Activated CD8-positive, alpha-beta memory T cell treated with anti-CD3 and anti-CD28 coated beads, Interleukin-2, amount 10 ng/mL, durations not matched to agents 7 days and 5 days (primary cell): Measurements from ENCODE around the gene PLA2G4B. TPM values are rescaled to one million over a fixed set of nuclear protein-coding genes. Genes with fewer than 3 reads are reported as not detected.

ENCODE experiments used
- ATAC-seq: fragments of 150-1000 bp; cut with Tn5 transposase; one replicate; pipeline ENCODE4 v1.10.0; 2021; ENCODE audit warnings: moderate library complexity
- CTCF ChIA-PET: fragments of 350-600 bp; sonication (Branson Sonifier 250); formaldehyde crosslinking; loops from one replicate; lab custom pipeline; 2021; ENCODE audit warnings: antibody characterized with exemption; lab: Charles Lee
- DNase-seq: peaks from one replicate; pipeline ENCODE4 v3.0.0-alpha.2; 2020
- H3K27ac Mint-ChIP-seq: one replicate; pipeline ENCODE4 v1.8.0; 2021; ENCODE audit warnings: mild to moderate bottlenecking, mixed read lengths
- H3K27me3 Mint-ChIP-seq: one replicate; pipeline ENCODE4 v1.8.0; 2021; ENCODE audit warnings: mixed read lengths
- H3K36me3 Mint-ChIP-seq: one replicate; pipeline ENCODE4 v1.8.0; 2021; ENCODE audit warnings: mild to moderate bottlenecking, mixed read lengths
- H3K4me1 Mint-ChIP-seq: one replicate; pipeline ENCODE4 v1.8.0; 2021; ENCODE audit warnings: mixed read lengths
- H3K4me3 Mint-ChIP-seq: one replicate; pipeline ENCODE4 v1.8.0; 2021; ENCODE audit warnings: mild to moderate bottlenecking, moderate library complexity, mixed read lengths
- H3K9me3 Mint-ChIP-seq: one replicate; pipeline ENCODE4 v1.8.0; 2022; ENCODE audit warnings: low read depth, mixed read lengths
- total RNA-seq, 2 experiments: library from RNA; stranded (reverse); gene quantifications; one replicate each; pipeline ENCODE4 v1.2.3, GENCODE V29; 2021

Gene PLA2G4B
- total RNA-seq, 2 experiments from 2014 or later: 2.8 to 7.7 TPM

DNA sequence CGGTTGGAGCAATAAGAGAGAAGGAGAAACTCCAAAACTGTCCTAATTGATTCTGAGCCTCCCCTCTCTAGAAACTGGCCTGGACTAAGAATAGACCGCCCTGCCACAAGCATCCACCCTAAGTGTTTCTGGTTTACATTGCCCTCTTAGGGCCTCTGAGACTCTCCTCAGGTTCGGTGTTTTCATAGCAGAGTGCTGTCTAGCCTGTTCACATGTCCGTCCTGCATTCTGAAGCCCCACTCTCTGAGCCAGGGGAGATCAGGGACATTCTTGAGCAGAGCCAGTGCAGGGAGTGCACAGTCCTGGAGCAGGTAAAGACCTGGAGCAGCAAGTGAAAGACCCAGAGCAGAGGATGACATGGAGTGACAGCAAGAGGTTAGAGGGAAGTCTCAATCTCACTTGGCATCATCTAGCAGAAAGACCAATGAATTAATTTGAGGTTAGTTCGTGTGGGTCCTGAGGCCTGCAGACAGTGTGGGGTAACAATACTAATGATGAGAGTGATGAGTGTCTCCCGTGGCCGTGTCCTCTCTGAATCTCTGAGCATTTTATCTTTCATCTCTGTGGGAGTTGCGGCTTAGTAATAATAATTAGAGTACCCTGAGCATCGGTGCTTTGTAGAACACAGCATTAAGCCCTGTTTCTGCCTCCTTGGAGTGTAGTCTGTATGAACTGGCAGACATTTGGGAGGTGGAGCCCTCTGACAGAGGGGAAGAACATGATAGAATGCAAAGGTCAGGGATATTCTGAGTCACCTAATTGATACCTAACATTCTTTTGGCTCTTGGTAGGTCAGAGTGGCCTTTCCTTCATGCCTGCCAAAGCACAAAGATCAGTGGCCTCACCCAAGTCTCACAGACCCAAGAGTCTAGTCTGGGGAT, 39.8 kb upstream of the PLA2G4B start:
- H3K9me3 Mint-ChIP-seq: no peaks in the 10 kb centered on the region
- CTCF ChIA-PET: interaction anchor here (1.8 to 3.9 kb wide), 2 partner anchors 12 to 25 kb away, joined by 5 to 23 read pairs; partner anchors contain the start of gene MAPKBP1
- no peaks in the 10 kb centered on the region for H3K27me3 Mint-ChIP-seq
- peaks cover 8% of the 10 kb centered on the region for H3K4me1 Mint-ChIP-seq
- no peak overlapping the region for H3K4me3 Mint-ChIP-seq
- DNase-seq (no peak), ATAC-seq (no peak)
- H3K36me3 Mint-ChIP-seq: peaks cover 13% of the 10 kb centered on the region
- no peak overlapping the region for H3K27ac Mint-ChIP-seq

GRCh38 chr15:41799488-41799805, 39.2 kb upstream of the PLA2G4B start:
- no peak overlapping the region for H3K27ac Mint-ChIP-seq
- DNase-seq (no peak), ATAC-seq (no peak)
- H3K27me3 Mint-ChIP-seq: no peaks in the 10 kb centered on the region
- peaks cover 8% of the 10 kb centered on the region for H3K4me1 Mint-ChIP-seq
- H3K4me3 Mint-ChIP-seq: no peak overlapping the region
- peaks cover 13% of the 10 kb centered on the region for H3K36me3 Mint-ChIP-seq
- CTCF ChIA-PET: interaction anchor here (3.9 kb wide), 1 partner anchor 12 kb away, joined by 23 read pairs; no protein-coding TSS in a partner anchor
- H3K9me3 Mint-ChIP-seq: no peaks in the 10 kb centered on the region

GRCh38 chr15:41801185-41801584, 37.5 kb upstream of the PLA2G4B start:
- Mint-ChIP-seq H3K9me3 (no peaks in the 10 kb centered on the region), H3K27ac (no peak overlapping the region), H3K36me3 (peaks cover 13% of the 10 kb centered on the region), H3K27me3 (no peaks in the 10 kb centered on the region), H3K4me3 (no peak overlapping the region), H3K4me1 (peaks cover 4% of the 10 kb centered on the region)
- CTCF ChIA-PET: interaction anchor here (1.0 to 3.9 kb wide), 4 partner anchors 10 to 285 kb away, joined by 3 to 23 read pairs (median 4); partner anchors contain the start of gene MAPKBP1
- DNase-seq (no peak), ATAC-seq (no peak)

- CTCF ChIA-PET: interaction anchor here (1.0 to 3.9 kb wide), 6 partner anchors 9 to 284 kb away, joined by 3 to 23 read pairs (median 4); partner anchors contain the start of genes MAPKBP1 and RPAP1
- Mint-ChIP-seq H3K27me3 (no peaks in the 10 kb centered on the region), H3K4me3 (no peak overlapping the region), H3K27ac (no peak overlapping the region), H3K36me3 (peaks cover 13% of the 10 kb centered on the region), H3K4me1 (peaks cover 3% of the 10 kb centered on the region), H3K9me3 (no peaks in the 10 kb centered on the region)
- DNase-seq (no peak), ATAC-seq (no peak)
Measured at GRCh38 chr15:41801850-41802455, 36.7 kb upstream of the PLA2G4B start.

DNA sequence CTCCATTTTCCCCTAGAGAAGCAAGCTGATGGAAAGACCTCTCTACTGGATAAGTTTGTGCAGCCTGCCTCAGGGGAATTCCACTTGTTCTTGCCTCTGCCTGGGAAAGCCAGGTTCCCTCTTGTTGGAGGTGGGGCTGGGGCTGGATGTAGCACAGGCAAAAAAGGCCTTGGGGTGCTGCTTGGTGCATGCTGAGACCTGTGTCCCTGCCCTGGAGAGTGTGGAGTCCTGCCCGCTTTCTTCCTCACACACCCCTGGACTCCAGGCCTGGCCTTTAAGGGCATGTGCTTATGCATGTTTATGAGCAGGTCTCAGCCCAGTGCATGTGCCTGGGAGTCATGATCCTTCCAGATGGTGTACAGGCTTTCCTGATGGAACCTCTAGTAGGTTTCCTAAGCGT, 34.3 kb upstream of the PLA2G4B start:
- no peaks in the 10 kb centered on the region for H3K9me3 Mint-ChIP-seq
- DNase-seq: no peak
- H3K4me3 Mint-ChIP-seq: no peak overlapping the region
- no peak overlapping the region for H3K27ac Mint-ChIP-seq
- no peak for ATAC-seq
- no peaks in the 10 kb centered on the region for H3K27me3 Mint-ChIP-seq
- H3K4me1 Mint-ChIP-seq: peaks cover 6% of the 10 kb centered on the region
- H3K36me3 Mint-ChIP-seq: peaks cover 13% of the 10 kb centered on the region
- CTCF ChIA-PET: interaction anchor here (2.6 kb wide), 1 partner anchor 30 kb away, joined by 11 read pairs; the partner anchor contains the start of gene MAPKBP1

GRCh38 chr15:41804916-41805666, 33.6 kb upstream of the PLA2G4B start:
- Mint-ChIP-seq H3K9me3 (no peaks in the 10 kb centered on the region), H3K36me3 (peaks cover 9% of the 10 kb centered on the region), H3K27ac (no peak overlapping the region), H3K4me1 (peaks cover 9% of the 10 kb centered on the region), H3K4me3 (no peak overlapping the region), H3K27me3 (no peaks in the 10 kb centered on the region)
- no peak for ATAC-seq
- CTCF ChIA-PET: interaction anchor here (1.2 to 9.9 kb wide), 2 partner anchors 31 to 100 kb away, joined by 3 to 247 read pairs; partner anchors contain the start of gene MAPKBP1
- DNase-seq: no peak

DNA sequence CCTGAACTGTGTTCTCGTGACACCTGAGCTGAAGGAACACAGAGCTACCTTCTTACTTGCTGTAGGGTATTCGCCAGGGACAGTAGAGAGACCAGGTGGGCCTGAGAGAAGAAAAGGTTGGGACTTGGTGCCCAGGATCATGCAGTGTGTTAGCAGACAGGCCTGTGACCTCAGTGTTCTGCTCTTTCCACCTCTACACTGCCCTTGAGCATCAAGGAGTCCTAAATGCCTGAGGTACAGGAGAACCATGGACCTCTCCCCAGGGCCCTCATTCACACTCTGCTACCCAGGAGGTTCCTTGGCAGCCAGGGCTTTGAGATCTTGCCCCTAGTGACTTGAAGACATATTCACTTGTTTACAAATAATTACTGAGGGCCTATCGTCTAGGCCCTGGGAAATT, 32.9 kb upstream of the PLA2G4B start:
- ATAC-seq (no peak), DNase-seq (no peak)
- Mint-ChIP-seq H3K9me3 (no peaks in the 10 kb centered on the region), H3K4me3 (no peak overlapping the region), H3K27me3 (no peaks in the 10 kb centered on the region), H3K27ac (no peak overlapping the region), H3K4me1 (peaks cover 13% of the 10 kb centered on the region), H3K36me3 (peaks cover 9% of the 10 kb centered on the region)
- CTCF ChIA-PET: interaction anchor here (1.2 to 9.9 kb wide), 3 partner anchors 31 to 249 kb away, joined by 3 to 247 read pairs (median 3); partner anchors contain the start of gene MAPKBP1

DNA sequence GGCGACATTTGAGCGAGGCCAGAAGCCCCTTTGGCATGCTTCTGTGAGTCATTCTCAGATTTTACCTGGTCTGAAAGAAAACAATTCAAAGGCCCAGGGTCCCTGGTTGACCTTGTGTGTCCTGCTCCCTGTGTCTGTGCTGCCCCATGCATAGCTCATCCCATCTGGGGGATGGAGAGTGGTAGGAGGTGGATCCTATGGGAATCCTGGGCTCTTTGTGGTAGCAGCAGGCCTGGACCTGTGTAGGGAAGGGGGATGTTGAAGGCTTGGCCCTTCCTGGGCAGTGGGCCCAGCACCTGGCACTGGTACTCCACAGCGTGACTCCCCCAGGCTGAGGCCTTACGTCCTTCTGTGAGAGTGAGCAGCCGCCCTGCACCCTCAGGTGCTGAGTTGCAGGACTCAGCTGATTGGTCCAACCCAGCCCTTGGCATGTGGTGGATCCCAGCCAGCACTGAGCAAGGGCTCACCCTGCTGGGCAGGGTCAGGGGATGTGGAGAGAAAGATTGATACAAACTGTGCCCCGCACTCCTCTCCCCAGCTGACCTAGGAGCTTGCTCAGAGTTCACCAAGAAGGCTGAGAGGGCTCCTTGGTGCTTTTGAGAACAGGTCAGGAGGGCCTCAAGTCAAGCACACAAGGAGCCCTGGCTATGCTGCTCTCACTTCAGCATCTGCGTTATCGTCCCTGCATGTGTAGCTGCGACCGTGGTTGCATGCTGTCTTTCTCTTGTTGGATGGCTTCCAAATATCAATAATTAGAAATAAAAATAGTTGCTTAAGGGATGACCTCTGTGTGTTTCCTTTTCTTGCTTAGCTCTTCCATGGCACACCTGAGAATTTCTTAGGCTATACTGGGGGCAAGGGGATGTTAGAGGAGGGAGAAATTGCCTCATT, 32.1 kb upstream of the PLA2G4B start:
- H3K9me3 Mint-ChIP-seq: no peaks in the 10 kb centered on the region
- no peaks in the 10 kb centered on the region for H3K27me3 Mint-ChIP-seq
- CTCF ChIA-PET: interaction anchor here (0.8 to 9.9 kb wide), 3 partner anchors 32 to 249 kb away, joined by 3 to 247 read pairs (median 3); partner anchors contain the start of gene MAPKBP1
- ATAC-seq (no peak), DNase-seq (no peak)
- no peak overlapping the region for H3K27ac Mint-ChIP-seq
- H3K36me3 Mint-ChIP-seq: peaks cover 5% of the 10 kb centered on the region
- peaks cover 21% of the 10 kb centered on the region for H3K4me1 Mint-ChIP-seq
- H3K4me3 Mint-ChIP-seq: no peak overlapping the region

DNA sequence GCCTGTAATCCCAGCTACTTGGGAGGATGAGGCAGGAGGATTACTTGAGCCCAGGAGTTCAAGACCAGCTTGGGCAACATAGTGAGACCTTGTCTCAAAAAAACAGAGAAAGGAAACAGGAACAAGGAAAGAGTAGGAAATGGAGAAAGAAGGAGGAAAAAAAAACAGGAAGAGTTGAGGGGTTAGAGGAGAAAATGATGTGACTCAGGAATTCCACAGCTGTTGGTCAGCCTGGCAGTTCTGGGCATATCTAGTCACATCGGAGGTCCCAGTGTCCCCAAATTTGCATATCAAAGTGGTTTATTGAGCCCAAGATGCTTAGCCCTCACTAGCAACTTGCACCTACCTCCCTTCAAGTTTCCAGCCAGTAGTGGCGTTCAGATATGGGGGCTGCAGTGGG, 29.5 kb upstream of the PLA2G4B start:
- H3K36me3 Mint-ChIP-seq: peaks cover 2% of the 10 kb centered on the region
- no peak overlapping the region for H3K27ac Mint-ChIP-seq
- CTCF ChIA-PET: interaction anchor here (2.8 to 9.9 kb wide), 2 partner anchors 16 to 35 kb away, joined by 8 to 247 read pairs; partner anchors contain the start of gene MAPKBP1
- no peaks in the 10 kb centered on the region for H3K27me3 Mint-ChIP-seq
- no peaks in the 10 kb centered on the region for H3K9me3 Mint-ChIP-seq
- H3K4me1 Mint-ChIP-seq: peaks cover 28% of the 10 kb centered on the region
- H3K4me3 Mint-ChIP-seq: no peak overlapping the region
- no peak for DNase-seq
- no peak for ATAC-seq

DNA sequence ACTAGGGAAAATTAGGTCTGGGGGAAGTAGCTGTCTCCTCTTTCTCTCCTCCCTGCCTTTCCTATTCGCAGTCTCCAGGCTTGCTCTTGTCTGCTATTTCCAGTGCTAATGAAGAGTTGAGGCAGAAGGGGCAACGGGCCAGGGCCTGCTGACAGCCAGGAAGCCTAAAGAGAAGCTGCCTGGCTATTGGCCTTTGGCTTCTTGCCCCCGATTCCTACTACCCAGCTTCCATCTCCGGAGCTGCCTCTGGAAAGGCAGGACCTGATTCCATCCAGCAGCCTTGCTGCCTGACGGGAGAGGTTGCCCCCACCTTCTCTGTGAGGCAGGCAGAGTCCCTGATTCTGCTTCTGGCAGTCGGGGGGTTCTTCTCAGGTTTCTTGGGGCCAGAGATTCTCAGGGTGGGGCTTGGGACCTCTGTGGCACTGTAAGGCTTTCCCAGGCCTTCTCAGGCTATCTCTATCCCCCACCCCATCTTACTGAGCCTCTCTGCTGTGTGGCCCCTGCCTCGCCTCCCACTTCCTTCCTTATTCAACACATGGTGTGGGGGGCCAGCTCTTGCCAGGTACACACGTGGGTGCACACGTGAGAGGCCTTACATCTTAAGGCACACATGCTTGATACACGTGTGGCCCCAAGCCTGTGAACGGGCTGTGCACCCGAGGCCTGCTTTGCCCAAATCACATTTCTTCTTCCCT, 29.0 kb upstream of the PLA2G4B start:
- no peak overlapping the region for H3K27ac Mint-ChIP-seq
- CTCF ChIA-PET: interaction anchor here (0.8 to 9.9 kb wide), 13 partner anchors 9 to 252 kb away, joined by 3 to 247 read pairs (median 17); partner anchors contain the start of gene MAPKBP1

DNA sequence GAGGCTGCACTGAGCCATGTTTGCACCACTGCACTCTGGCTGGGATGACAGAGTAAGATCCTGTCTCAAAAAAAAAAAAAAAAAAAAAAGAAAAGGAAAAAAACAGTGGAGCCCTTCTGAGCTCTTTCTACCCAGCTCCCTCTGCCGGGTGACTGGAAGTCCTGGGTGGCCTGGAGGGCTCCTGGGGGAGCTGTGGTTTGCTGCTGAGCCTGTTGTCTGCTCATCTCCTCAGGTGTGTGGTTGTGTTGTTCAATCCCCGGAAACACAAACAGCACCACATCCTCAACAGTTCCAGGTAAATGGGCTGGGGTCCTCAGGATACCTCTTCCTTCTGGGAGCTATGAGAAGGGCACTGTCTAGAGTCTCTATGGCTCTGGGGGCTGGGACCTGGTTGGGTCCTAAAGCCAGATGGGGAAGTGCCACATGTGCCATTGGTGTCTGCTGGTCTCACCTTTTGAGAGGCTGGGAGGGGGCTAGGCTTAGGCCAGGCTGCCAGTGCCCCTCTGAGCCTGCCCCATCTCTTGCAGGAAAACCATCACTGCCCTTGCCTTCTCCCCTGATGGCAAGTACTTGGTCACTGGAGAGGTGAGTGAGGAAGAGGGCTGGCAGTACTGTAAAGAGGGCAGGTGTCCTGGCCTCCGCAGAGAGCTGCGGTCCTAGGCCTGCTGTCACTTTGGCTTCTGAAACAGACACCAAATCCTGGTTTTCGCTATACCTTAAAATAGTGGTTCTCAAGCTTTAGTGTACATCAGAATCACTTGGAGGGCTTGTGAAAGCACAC, 27.8 kb upstream of the PLA2G4B start:
- peaks cover 2% of the 10 kb centered on the region for H3K36me3 Mint-ChIP-seq
- no peaks in the 10 kb centered on the region for H3K9me3 Mint-ChIP-seq
- CTCF ChIA-PET: interaction anchor here (0.6 to 9.9 kb wide), 32 partner anchors 9 to 744 kb away, joined by 3 to 247 read pairs (median 6); partner anchors contain the start of genes EHD4, JMJD7, MAPKBP1 and PLA2G4B
- DNase-seq: no peak
- peak; percentile 11 for ATAC-seq
- no peaks in the 10 kb centered on the region for H3K27me3 Mint-ChIP-seq
- H3K4me1 Mint-ChIP-seq: peaks cover 25% of the 10 kb centered on the region
- H3K4me3 Mint-ChIP-seq: no peak overlapping the region
- peak overlapping the region; percentile 22 for H3K27ac Mint-ChIP-seq

More for the DNA sequence above, 29.0 kb upstream of the PLA2G4B start:
- no peak for DNase-seq
- Mint-ChIP-seq H3K36me3 (peaks cover 2% of the 10 kb centered on the region), H3K27me3 (no peaks in the 10 kb centered on the region), H3K4me3 (no peak overlapping the region), H3K4me1 (peaks cover 28% of the 10 kb centered on the region), H3K9me3 (no peaks in the 10 kb centered on the region)
- ATAC-seq: no peak
